OCI-LY7 (cell line): Measurements from ENCODE around the gene TM4SF5.

Experiments
- CTCF ChIP-seq: fragments of 200-600 bp; sonication (generic); conservative IDR thresholded peaks from 2 replicates; pipeline ENCODE4 v1.5.1; 2014; ENCODE audit warnings: mild to moderate bottlenecking, antibody characterized with exemption, low read length, moderate library complexity, mixed read lengths
- EZH2phosphoT487 ChIP-seq: fragments of 200-600 bp; sonication (generic); IDR thresholded peaks from 2 replicates; pipeline ENCODE4 v1.6.1; 2018; ENCODE audit warnings: low read depth, borderline replicate concordance, mild to moderate bottlenecking, mixed run types, antibody characterized with exemption, low read length, moderate library complexity, mixed read lengths

DNA sequence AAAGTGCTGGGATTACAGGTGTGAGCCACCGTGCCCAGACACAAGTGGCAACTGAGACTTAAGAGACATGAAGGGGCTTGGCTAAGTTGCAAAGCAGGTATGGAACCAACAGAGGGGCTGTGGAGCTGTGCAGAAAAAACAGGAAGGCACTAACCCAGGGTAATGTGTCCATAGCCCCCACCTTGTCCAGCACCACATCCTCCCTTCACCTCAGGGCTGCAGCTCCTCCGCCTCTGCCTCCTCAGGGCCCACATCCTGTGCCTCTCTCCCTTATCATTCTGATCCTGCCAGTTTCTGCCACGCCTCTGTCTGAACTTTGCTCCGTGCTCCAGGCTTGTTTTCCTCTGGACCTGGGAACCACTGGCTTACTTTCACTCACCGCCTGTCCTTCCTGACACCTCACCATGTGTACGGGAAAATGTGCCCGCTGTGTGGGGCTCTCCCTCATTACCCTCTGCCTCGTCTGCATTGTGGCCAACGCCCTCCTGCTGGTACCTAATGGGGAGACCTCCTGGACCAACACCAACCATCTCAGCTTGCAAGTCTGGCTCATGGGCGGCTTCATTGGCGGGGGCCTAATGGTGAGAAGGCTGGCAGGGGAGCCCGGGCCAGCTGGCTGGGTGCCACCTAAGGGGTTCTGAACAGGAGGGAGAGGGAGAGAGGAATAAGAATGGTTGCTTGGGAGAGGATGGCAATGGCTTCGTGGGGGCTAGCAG lies at the start of gene TM4SF5:
- TF ChIP-seq CTCF: no peak
- TF ChIP-seq EZH2phosphoT487: no peak
